Measurements from ENCODE around the gene TECPR1. TPM values are rescaled to one million over a fixed set of nuclear protein-coding genes. Genes with fewer than 3 reads are reported as not detected.

Gene TECPR1
- total and polyA plus RNA-seq, 2 donors (not counting 1 experiment from before 2014, with no cell fraction given) = 20.9 to 52.2 TPM

DNA sequence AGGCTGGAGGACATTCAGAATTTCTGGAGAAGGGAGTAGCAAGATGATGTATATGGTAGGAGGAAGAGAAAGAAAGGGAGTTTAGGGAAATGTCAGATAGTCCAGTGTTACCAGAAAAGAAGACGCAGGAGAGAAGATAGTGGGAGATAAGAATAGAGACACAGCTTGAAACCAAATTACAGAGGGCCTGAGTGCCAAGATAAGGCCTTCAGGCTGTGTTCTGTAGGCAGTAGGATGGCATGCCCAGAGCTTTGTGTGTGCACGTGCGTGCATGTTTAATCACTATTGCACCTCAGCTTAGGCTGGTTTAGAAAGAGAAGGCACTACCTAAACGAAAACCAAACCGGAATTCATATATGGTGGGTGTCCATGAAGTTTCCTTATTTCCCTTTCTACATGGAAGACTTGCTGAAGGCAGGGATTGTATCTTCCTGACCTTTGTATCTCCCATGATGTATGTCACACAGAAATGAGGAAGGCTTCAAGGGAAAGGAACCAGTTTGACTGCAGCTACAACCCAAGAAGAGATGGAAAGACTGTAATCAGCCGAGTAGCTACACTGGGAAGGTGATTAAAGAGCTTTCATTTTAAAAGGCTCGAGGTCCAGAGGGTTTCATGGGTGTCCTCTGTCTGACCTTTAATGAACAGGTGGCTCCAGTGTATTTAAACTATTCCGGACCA, 76.6 kb downstream of the TECPR1 start:
- Histone ChIP-seq H3K9me3 (ENCODE audit: control extremely low read depth in 1 of 3, control insufficient read depth in 2 of 3, insufficient read depth in 1 of 3, low read length in 2 of 3) (no peaks in the 10 kb centered on the region), H4K20me1 (ENCODE audit: control insufficient read depth, insufficient read depth, low read length, poor library complexity, severe bottlenecking) (peaks cover 3% of the 10 kb centered on the region), H3K4me2 (replicated peaks; ENCODE audit: low read depth, low read length, poor library complexity, severe bottlenecking) (no peak overlapping the region), H3K9ac (ENCODE audit: low read length) (no peak overlapping the region), H2AFZ (ENCODE audit: insufficient read depth, low read depth, low read length, poor library complexity, severe bottlenecking) (no peak overlapping the region), H3K79me2 (ENCODE audit: control insufficient read depth, insufficient read depth, low read length) (no peaks in the 10 kb centered on the region), H3K27me3 (replicated peaks in 1 of 4; ENCODE audit: control extremely low read depth in 1 of 4, control insufficient read depth in 3 of 4, insufficient read depth in 4 of 4, low read length in 3 of 4) (no peaks in the 10 kb centered on the region), H3K4me3 (ENCODE audit: control extremely low read depth in 1 of 5, extremely low read depth in 1 of 5, insufficient read depth in 1 of 5, low read depth in 2 of 5, low read length in 4 of 5) (no peak overlapping the region), H3K27ac (ENCODE audit: low read length in 2 of 2) (no peak overlapping the region), H3K4me1 (ENCODE audit: control insufficient read depth in 2 of 2, insufficient read depth in 2 of 2, low read length in 2 of 2) (no peaks in the 10 kb centered on the region), H3K36me3 (replicated peaks in 1 of 2; ENCODE audit: control extremely low read depth in 1 of 2, control insufficient read depth in 1 of 2, extremely low read depth in 1 of 2, insufficient read depth in 2 of 2, low read length in 1 of 2) (peaks cover 0 to 5% of the 10 kb centered on the region in 2 experiments)
- Mint-ChIP-seq H3K27me3 (no peaks in the 10 kb centered on the region), H3K27ac (no peak overlapping the region), H3K4me3 (no peak overlapping the region), H3K4me1 (no peaks in the 10 kb centered on the region), H3K9me3 (ENCODE audit: insufficient read depth) (no peaks in the 10 kb centered on the region)
- ChIA-PET POLR2A (no interaction called here), CTCF (interaction anchor here (1.4 to 1.9 kb wide), 3 partner anchors 69 to 155 kb away, joined by 4 read pairs; partner anchors contain the start of gene LMTK2)
- ATAC-seq (ENCODE audit: low read depth) = no peak
- DNase-seq = no peak
- intact Hi-C loops (cut with micrococcal nuclease) = no loop called here
- TF ChIP-seq EZH2 (IDR thresholded peaks at IDR 0.05; ENCODE audit: borderline replicate concordance, insufficient read depth, low read depth, low read length, poor library complexity, severe bottlenecking) = no peak
- TF ChIP-seq, protein P1, sequence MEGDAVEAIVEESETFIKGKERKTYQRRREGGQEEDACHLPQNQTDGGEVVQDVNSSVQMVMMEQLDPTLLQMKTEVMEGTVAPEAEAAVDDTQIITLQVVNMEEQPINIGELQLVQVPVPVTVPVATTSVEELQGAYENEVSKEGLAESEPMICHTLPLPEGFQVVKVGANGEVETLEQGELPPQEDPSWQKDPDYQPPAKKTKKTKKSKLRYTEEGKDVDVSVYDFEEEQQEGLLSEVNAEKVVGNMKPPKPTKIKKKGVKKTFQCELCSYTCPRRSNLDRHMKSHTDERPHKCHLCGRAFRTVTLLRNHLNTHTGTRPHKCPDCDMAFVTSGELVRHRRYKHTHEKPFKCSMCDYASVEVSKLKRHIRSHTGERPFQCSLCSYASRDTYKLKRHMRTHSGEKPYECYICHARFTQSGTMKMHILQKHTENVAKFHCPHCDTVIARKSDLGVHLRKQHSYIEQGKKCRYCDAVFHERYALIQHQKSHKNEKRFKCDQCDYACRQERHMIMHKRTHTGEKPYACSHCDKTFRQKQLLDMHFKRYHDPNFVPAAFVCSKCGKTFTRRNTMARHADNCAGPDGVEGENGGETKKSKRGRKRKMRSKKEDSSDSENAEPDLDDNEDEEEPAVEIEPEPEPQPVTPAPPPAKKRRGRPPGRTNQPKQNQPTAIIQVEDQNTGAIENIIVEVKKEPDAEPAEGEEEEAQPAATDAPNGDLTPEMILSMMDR (IDR thresholded peaks at IDR 0.05) = no peak
- 98% methylated on average over 5 of the region's 8 CpGs for WGBS (ENCODE audit: insufficient coverage)

Data from B cell (primary cell).